Measurements from ENCODE around the gene ANKS1B.

- TF ChIP-seq CTCF (conservative IDR thresholded peaks at IDR 0.05; ENCODE audit: low read length) (no peak), EZH2phosphoT487 (IDR thresholded peaks at IDR 0.05; ENCODE audit: borderline replicate concordance) (no peak)
Observed at GRCh38 chr12:99513066-99513465, 471.7 kb downstream of the ANKS1B start.
